ENCODE measurements around the gene SPARCL1.

The SPARCL1 gene

DNA sequence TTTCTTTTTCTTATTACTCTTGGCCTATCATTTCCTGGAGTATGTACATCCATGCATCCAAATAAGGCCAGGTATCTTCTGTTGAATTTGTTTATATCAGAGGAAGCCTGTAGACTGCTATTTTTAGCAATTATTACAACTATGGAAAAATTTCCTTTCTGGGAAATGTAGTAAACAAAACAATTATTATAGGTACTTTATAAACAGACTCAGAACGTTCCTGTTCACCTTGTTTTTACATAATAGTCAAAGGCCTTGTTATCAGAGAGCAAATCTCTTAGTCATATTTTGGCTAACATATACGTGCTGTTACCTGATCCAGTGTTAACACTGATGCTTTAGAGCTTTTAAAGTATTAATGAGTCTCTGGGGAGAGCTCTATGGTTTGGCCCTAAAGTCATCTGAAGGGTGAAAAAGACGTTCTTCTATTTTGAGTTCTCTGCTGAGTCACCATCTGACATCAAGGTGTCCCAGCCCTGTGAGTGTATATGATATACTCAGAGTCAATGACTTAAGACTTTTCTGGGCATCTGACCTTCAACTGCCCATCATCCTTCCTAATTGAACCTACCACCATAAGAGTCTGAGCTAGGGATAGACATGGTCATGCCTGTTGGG lies 7.3 kb downstream of the SPARCL1 start:
- no peak overlapping the region for H3K4me3 ChIP-seq (ENCODE audit: low read length)
- DNase-seq (ENCODE audit: low read depth): no peak
- TF ChIP-seq, protein P1, sequence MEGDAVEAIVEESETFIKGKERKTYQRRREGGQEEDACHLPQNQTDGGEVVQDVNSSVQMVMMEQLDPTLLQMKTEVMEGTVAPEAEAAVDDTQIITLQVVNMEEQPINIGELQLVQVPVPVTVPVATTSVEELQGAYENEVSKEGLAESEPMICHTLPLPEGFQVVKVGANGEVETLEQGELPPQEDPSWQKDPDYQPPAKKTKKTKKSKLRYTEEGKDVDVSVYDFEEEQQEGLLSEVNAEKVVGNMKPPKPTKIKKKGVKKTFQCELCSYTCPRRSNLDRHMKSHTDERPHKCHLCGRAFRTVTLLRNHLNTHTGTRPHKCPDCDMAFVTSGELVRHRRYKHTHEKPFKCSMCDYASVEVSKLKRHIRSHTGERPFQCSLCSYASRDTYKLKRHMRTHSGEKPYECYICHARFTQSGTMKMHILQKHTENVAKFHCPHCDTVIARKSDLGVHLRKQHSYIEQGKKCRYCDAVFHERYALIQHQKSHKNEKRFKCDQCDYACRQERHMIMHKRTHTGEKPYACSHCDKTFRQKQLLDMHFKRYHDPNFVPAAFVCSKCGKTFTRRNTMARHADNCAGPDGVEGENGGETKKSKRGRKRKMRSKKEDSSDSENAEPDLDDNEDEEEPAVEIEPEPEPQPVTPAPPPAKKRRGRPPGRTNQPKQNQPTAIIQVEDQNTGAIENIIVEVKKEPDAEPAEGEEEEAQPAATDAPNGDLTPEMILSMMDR (conservative IDR thresholded peaks at IDR 0.05; ENCODE audit: low read depth, low read length): no peak

DNA sequence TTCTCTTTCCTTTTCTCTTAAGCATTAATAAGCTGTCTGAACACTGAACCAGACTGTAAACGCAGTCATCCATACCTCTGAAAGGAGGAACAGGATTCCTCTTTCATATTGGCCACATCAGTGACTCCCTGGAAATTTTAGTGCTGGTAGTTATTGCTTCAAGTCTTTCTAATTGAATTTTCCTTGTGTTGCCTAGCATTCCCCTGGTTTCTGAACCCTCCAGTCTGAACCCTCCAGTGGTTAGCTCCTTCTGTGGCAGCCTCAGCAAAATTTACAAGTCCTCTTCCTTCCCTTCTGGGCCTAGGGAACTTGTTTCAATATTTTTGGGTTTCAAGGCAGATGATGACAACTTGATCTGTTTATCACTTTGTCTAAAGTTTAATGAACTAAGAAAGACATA lies 7.9 kb downstream of the SPARCL1 start:
- no peak for DNase-seq (ENCODE audit: low read depth)
- TF ChIP-seq, protein P1 (conservative IDR thresholded peaks at IDR 0.05; ENCODE audit: low read depth, low read length): no peak
- no peak overlapping the region for H3K4me3 ChIP-seq (ENCODE audit: low read length)

DNA sequence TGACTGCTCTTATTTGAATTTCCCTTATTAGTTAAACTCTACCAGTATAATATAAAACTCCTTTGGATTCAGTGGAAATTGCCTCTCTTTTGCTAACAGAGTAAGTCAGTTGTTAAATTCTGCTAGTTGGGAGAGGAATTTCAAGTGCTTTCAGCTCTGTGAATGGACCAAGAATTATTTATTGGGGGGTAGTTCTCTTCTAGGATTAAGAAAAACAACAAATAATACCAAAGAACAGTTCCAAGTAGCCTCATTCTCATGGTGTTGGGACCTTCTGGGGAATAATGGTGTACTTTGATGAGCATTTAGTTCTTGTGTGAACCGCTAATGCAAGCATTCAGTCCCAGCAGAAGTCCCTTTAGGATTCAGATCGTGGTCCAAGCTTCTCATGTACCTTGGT lies 11.6 kb downstream of the SPARCL1 start:
- no peak overlapping the region for H3K4me3 ChIP-seq (ENCODE audit: low read length)
- TF ChIP-seq, protein P1 (conservative IDR thresholded peaks at IDR 0.05; ENCODE audit: low read depth, low read length): no peak
- DNase-seq (ENCODE audit: low read depth): no peak

DNA sequence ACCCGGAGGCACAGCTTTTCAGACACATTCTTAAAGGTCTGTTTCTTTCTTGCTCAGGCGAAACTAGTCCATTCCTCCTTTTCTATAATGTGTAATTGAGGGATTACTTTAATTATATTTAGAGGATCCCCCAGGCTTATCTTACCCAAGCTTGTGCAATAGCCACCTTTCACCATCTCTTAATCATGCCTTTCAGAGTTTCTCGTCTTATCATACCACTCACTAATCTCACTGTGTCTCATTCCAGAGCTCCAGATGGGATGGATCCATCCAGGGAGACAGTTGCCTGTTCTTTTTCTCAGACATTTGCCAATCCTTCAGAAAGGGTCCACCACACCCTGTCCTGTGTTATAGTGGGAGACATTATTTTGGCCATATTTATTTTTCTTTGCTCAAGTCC lies 12.5 kb downstream of the SPARCL1 start:
- DNase-seq (ENCODE audit: low read depth): no peak
- TF ChIP-seq, protein P1 (conservative IDR thresholded peaks at IDR 0.05; ENCODE audit: low read depth, low read length): no peak
- H3K4me3 ChIP-seq (ENCODE audit: low read length): no peak overlapping the region

DNA sequence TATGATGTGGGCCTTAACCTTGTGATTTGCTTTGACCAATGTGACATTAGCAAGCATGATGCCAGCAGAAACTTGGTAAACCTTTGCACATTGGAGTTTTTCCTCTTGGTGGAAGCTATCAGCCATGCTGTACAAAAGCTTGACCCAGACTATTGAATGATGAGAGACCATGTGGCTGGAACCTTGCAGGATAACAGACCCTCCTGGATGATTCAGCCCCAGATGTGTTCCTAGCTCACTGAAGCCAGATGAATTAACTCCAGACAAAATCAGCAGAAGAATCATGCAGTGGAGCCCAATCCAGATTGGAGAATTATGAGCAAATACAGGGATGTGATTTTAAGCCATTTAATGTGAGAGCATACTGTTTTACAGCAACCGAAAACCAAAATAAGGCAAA lies 16.8 kb downstream of the SPARCL1 start:
- H3K4me3 ChIP-seq (ENCODE audit: low read length): no peak overlapping the region
- TF ChIP-seq, protein P1 (conservative IDR thresholded peaks at IDR 0.05; ENCODE audit: low read depth, low read length): no peak
- no peak for DNase-seq (ENCODE audit: low read depth)

DNA sequence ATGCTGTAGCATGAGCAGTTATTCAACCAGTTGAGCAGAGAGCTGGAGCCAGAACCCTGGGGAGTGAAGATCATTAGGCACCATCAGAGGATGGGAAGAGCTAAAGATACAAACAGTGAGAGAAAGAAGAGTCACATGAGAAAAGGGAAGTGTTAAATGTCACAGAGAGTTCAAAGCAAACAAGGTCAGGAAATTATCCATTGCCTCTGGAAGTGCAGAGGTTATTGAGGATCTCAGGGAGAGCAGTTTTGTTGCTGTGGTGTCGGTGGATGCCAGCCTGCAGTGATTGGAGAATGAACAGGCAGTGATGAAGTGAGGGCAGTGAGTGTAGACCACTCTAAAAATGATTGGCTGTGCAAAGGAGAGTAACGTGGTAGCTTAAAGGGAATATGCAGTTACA lies 17.7 kb downstream of the SPARCL1 start:
- no peak for DNase-seq (ENCODE audit: low read depth)
- no peak overlapping the region for H3K4me3 ChIP-seq (ENCODE audit: low read length)

DNA sequence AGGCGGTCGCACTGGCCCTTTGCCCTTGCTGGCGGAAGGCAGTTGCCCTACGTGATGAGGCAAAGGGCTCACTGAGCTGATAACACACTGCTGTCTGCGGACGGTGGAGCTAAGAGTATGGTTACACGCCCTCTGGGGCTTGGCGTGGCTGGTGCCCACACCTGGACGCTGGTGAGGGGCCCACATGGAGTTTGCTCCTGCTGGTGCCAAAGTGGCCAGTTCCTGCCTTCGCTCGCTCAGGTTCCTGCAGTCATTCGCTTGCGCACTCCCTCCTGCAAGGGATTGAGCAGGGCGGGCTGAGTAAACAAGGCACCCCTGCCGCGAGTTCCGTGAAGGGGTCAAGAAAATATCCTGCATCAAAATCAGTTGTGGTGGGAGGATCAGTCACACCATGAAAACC lies 18.4 kb downstream of the SPARCL1 start:
- TF ChIP-seq, protein P1 (conservative IDR thresholded peaks at IDR 0.05; ENCODE audit: low read depth, low read length): no peak
- no peak for DNase-seq (ENCODE audit: low read depth)
- no peak overlapping the region for H3K4me3 ChIP-seq (ENCODE audit: low read length)

More for the DNA sequence above, 17.7 kb downstream of the SPARCL1 start:
- TF ChIP-seq, protein P1 (conservative IDR thresholded peaks at IDR 0.05; ENCODE audit: low read depth, low read length): no peak

All from retinal pigment epithelial cell (primary cell).